Activated T-helper 2 cell treated with anti-CD3 and anti-CD28 coated beads, Interferon-gamma antibody, Interleukin-2, Interleukin-4, amounts not matched to agents 10 μg/mL and 5 μg/mL and 100 μg/mL, durations not matched to agents 14 hours and 24 hours and 36 hours (primary cell): ENCODE results near the gene OR51B5. TPM values are rescaled to one million over a fixed set of nuclear protein-coding genes. Genes with fewer than 3 reads are reported as not detected.
"Not testable (repeated sequence)": the region's sequence is repeated elsewhere in the genome, so short reads cannot be mapped to it uniquely, and the experiment has no call there.

ENCODE experiments used
- DNase-seq: peaks from one replicate; pipeline ENCODE4 v3.0.0; 2021; ENCODE audit warnings: low spot score
- H3K27ac Mint-ChIP-seq: one replicate; pipeline ENCODE4 v1.8.0; 2021; ENCODE audit warnings: mixed read lengths
- H3K27me3 Mint-ChIP-seq: one replicate; pipeline ENCODE4 v1.8.0; 2021; ENCODE audit warnings: low read depth, mixed read lengths
- H3K36me3 Mint-ChIP-seq: one replicate; pipeline ENCODE4 v1.8.0; 2021; ENCODE audit warnings: low read depth, mixed read lengths
- H3K4me1 Mint-ChIP-seq: one replicate; pipeline ENCODE4 v1.8.0; 2021; ENCODE audit warnings: low read depth, mixed read lengths
- H3K4me3 Mint-ChIP-seq: one replicate; pipeline ENCODE4 v1.8.0; 2021; ENCODE audit warnings: low read depth, mild to moderate bottlenecking, moderate library complexity, mixed read lengths
- H3K9me3 Mint-ChIP-seq: one replicate; pipeline ENCODE4 v1.8.0; 2021; ENCODE audit warnings: mixed read lengths
- intact Hi-C: fragments of 100-400 bp; cut with micrococcal nuclease; formaldehyde crosslinking; loops from one replicate; pipeline ENCODE4 v1.15.1; 2023
- total RNA-seq: library from RNA; stranded (reverse); gene quantifications from 2 replicates; pipeline ENCODE4 v1.2.3, GENCODE V29; 2022

OR51B5 gene
- total RNA-seq, 1 donor from 2014 or later, result not detected

DNA sequence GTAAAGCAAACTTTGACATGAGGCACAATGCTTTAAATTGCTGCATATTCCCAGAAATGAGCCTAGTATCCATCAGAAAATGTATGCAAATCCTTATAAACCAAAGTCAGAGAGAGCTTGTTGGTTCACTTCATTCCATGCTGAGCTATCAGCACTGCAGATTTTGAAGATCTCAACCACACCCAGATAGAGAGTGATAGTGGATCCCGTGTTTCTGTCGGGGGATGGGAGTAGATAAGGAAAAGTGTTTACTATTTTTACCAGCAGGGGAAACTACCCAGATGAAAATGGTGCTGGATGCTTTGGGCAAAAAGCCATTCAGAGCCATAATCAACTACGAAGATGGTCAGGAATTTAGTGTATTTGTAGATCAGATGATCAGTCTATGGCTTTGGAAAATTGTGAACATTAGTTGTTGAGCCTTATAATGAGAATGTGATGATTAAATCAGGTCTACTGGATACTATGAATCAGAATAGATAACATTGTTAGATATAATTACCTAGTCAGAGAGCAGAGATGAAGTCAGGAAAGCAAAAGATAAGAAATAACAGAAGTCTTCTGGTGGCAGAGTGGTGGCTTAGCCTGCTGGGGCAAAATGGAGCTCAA, 18.8 kb upstream of the OR51B5 start:
- H3K27ac Mint-ChIP-seq, result no peak overlapping the region

DNA sequence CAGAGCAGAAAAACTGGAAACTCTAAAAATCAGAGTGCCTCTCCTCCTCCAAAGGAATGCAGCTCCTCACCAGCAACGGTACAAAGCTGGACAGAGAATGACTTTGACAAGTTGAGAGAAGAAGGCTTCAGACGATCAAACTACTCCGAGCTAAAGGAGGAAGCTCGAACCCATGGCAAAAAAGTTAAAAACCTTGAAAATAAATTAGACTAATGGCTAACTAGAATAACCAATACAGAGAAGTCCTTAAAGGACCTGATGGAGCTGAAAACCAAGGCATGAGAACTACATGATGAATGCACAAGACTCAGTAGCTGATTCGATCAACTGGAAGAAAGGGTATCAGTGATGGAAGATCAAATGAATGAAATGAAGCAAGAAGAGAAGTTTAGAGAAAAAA, 12.7 kb upstream of the OR51B5 start:
- H3K4me1 Mint-ChIP-seq, H3K36me3 Mint-ChIP-seq, H3K4me3 Mint-ChIP-seq, DNase-seq, H3K9me3 Mint-ChIP-seq, H3K27ac Mint-ChIP-seq, H3K27me3 Mint-ChIP-seq, intact Hi-C loops: not testable (repeated sequence)

More for the DNA sequence above, 18.8 kb upstream of the OR51B5 start:
- Mint-ChIP-seq H3K4me1 (no peaks in the 10 kb centered on the region), H3K27me3 (no peaks in the 10 kb centered on the region), H3K4me3 (no peak overlapping the region), H3K36me3 (no peaks in the 10 kb centered on the region), H3K9me3 (no peaks in the 10 kb centered on the region)
- intact Hi-C loops, result no loop called here
- no peak for DNase-seq

DNA sequence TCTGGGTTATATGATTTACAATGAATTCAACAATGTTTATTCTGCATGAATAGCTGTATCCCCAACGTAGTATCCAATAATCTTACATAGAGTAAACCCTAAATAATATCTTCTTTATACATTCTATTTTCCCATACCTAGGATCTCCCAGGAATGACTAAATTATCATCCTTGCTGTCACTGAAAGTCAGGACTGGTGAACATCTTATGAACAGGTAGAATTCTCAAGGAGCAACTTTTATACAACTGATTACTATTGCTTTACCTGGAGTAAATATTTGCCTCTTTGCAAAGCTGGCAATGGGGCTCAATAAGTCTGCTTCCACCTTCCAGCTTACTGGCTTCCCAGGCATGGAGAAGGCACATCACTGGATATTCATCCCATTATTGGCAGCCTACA, 7.9 kb upstream of the OR51B5 start, which contains the start of gene OR51B6:
Gene OR51B6 (plus strand): TSS at position 301 of the 400 bp plus-strand sequence. CDS start 0 bp downstream, at position 301.
- no peak within 1 kb of the TSS for H3K4me3 Mint-ChIP-seq
- no peaks in the 10 kb centered on the region for H3K9me3 Mint-ChIP-seq
- H3K36me3 Mint-ChIP-seq, result no peaks in the 10 kb centered on the region
- H3K27me3 Mint-ChIP-seq, result no peaks in the 10 kb centered on the region
- no peak for DNase-seq
- intact Hi-C loops, result no loop called here
- H3K27ac Mint-ChIP-seq, result no peak within 1 kb of the TSS
- no peaks in the 10 kb centered on the region for H3K4me1 Mint-ChIP-seq

DNA sequence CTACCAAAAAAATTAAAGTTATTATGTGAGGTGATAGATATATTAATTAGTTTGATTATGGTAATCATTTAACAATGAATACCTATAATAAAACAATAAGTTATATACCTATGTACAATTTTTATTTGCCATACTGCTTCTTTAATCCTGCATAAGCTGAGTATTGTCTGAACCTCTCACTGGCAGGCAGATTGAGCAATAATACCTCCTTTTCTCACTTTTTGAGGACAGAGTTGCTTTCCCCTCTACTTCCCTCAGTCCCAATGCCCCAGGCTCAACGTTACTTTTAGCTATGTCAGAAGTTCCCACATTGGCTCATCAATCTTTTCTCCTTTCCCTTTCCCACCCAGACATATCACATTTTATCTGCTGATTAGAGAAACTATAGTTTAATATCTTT, 6.2 kb upstream of the OR51B5 start:
- no peaks in the 10 kb centered on the region for H3K4me1 Mint-ChIP-seq
- H3K36me3 Mint-ChIP-seq, result no peaks in the 10 kb centered on the region
- H3K27ac Mint-ChIP-seq, result no peak overlapping the region
- no peak for DNase-seq
- intact Hi-C loops, result no loop called here
- no peaks in the 10 kb centered on the region for H3K9me3 Mint-ChIP-seq
- no peak overlapping the region for H3K4me3 Mint-ChIP-seq
- no peaks in the 10 kb centered on the region for H3K27me3 Mint-ChIP-seq

DNA sequence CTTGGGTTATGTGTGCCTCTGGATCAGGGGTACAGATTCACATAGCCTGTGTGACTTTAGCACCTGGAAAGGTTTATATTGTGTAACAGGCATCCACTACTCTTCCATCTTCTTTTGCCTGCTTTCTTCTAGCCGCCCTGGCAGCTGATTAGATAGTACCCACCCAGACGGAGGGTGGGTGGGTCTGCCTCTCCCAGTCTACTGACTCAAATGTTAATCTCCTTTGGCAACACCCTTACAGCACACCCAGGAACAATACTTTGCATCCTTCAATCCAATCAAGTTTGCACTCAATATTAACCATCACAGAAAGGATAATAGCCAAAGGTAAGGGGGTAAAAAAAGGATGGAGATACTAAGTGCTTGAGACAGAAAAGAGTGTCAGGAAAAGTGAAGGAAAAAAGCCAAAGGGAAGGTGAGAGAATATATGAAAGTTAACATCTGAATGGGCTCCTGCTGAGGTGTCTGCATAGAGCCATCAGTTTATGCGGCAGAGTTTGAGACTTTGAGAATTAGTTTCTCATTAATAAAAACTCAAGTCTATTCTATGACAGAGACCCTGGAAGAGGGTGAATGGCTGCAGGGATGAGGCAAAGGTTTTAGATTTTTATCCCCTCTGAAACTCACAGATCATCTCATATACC, 5.3 kb upstream of the OR51B5 start:
- H3K27ac Mint-ChIP-seq, result no peak overlapping the region
- intact Hi-C loops, result no loop called here
- no peaks in the 10 kb centered on the region for H3K4me1 Mint-ChIP-seq
- no peaks in the 10 kb centered on the region for H3K27me3 Mint-ChIP-seq
- no peak overlapping the region for H3K4me3 Mint-ChIP-seq
- H3K9me3 Mint-ChIP-seq, result no peaks in the 10 kb centered on the region
- no peak for DNase-seq
- no peaks in the 10 kb centered on the region for H3K36me3 Mint-ChIP-seq

DNA sequence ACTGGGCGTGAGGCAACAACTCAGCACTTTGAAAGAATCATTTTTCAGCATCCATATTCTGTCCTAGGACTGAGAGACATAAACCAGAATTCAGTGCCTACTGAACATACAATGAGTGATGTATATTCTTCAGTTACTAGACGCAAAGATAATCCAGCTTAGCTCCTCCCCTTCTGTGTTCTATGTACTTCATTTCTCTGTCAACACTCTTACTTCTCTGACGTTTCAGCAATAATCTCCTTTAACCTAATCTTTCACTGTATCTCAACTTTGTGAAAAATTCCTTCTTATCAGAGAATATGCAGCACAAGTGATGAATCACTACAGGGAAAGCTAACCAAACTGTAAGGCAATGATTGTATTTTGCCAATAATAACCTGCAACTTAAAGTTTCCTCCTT, 2.5 kb upstream of the OR51B5 start:
- no peaks in the 10 kb centered on the region for H3K4me1 Mint-ChIP-seq
- intact Hi-C loops, result no loop called here
- no peak overlapping the region for H3K27ac Mint-ChIP-seq
- no peak overlapping the region for H3K4me3 Mint-ChIP-seq
- H3K9me3 Mint-ChIP-seq, result no peaks in the 10 kb centered on the region
- no peaks in the 10 kb centered on the region for H3K27me3 Mint-ChIP-seq
- no peaks in the 10 kb centered on the region for H3K36me3 Mint-ChIP-seq
- DNase-seq, result no peak

DNA sequence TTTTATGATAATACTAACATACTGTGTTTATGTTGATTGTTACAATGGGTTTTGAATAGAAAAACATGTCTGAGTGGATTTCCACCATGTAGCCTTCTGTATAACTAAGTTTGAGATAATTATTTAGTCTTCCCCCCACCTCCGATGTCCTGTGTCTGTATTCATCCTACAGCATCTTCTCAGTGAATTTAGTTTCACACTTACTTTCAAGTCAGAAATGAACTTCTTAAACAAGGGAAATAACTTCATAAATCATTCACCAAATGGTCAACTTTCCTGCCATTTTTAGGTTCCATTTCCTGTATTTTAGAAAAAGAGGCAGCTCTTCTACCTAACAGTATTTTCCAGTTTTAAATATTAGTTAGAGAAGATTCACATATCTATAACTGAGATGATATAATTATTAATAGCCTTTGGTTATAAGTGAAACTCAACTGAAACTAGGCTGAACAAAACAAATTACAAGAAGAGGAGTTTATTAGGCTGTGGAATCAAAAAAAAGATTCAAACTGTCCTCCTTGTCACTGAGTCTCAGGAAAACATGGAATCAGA, 3.5 kb downstream of the OR51B5 start:
- no peaks in the 10 kb centered on the region for H3K27me3 Mint-ChIP-seq
- no peaks in the 10 kb centered on the region for H3K9me3 Mint-ChIP-seq

DNA sequence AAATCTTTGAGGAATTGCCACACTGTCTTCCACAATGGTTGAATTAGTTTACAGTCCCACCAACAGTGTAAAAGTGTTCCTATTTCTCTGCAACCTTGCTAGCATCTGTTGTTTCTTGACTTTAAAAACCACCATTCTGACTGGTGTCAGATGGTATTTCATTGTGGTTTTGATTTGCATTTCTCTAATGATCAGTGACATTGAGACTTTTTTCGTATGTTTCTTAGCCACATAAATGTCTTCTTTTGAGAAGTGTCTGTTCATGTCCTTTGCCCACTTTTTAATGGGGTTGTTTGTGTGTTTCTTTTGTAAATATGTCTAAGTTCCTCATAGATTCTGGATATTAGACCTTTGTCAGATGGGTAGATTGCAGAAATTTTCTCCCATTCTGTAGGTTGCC, 6.1 kb downstream of the OR51B5 start:
- DNase-seq, H3K36me3 Mint-ChIP-seq, H3K9me3 Mint-ChIP-seq, H3K4me1 Mint-ChIP-seq, H3K27ac Mint-ChIP-seq, intact Hi-C loops, H3K27me3 Mint-ChIP-seq, H3K4me3 Mint-ChIP-seq: not testable (repeated sequence)

More for the DNA sequence above, 3.5 kb downstream of the OR51B5 start:
- Mint-ChIP-seq H3K27ac (no peak overlapping the region), H3K4me1 (no peaks in the 10 kb centered on the region), H3K4me3 (no peak overlapping the region), H3K36me3 (no peaks in the 10 kb centered on the region)
- intact Hi-C loops, result no loop called here
- no peak for DNase-seq

DNA sequence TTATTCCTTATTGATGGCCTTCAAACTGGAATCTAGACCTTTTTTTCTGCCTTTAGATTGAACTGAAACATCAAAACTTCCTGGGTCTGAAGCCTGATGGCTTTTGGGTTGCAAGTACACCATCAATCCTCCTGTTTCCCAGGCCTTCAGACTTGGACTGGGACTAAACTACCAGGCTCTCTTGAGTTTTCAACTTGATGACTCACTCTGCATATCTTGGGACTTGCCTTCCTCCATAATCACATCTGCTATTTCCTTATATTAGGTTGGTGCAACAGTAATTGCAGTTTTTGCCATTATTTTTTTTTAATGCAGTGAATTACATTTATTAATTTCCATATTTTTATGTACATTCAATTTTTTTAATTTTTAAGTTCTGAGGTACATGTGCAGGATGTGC, 7.0 kb downstream of the OR51B5 start:
- Mint-ChIP-seq H3K4me3 (no peak overlapping the region), H3K4me1 (no peaks in the 10 kb centered on the region), H3K9me3 (no peaks in the 10 kb centered on the region), H3K36me3 (no peaks in the 10 kb centered on the region), H3K27me3 (no peaks in the 10 kb centered on the region), H3K27ac (no peak overlapping the region)
- no peak for DNase-seq
- intact Hi-C loops, result no loop called here

DNA sequence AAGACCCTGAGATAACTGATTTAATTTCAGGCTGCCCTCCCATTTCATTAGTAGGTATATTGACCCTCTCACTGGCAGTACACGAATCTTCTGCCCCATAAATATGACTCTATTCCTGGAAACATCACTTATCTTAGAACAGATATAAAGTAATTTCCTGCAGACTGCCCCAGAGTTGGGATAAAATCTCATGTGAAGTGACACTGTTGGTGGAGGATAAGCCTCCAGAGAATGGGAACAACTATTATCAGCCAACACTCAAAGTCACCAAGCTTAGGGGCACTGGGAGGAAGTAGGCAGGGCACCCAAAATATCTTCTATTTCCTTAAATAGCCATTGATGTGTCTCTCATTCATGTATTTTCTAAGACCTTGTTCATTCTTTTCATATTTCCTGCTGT, 8.2 kb downstream of the OR51B5 start:
- intact Hi-C loops, result no loop called here
- DNase-seq, result no peak
- Mint-ChIP-seq H3K9me3 (no peaks in the 10 kb centered on the region), H3K27ac (no peak overlapping the region), H3K4me1 (no peaks in the 10 kb centered on the region), H3K36me3 (no peaks in the 10 kb centered on the region), H3K27me3 (no peaks in the 10 kb centered on the region), H3K4me3 (no peak overlapping the region)

DNA sequence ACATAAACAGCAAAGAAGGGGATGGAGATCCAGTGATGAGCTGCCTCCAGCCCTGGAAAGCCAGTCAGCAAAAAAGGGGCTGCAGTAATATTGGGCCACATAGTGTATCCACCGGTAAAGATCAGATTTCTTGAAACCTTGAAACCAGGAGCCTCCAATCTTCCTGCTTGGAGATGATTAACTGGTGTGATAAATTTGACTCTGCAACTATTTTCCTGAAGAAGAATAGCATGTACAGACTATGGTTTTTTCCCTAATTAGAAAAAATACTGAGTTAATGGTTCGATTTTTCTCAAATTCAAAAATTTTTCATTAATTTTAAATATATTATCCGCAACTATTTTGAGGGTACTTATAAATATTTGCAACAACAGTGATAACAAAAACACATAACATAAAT, 19.1 kb downstream of the OR51B5 start, which contains the start of gene OR51B2:
Gene OR51B2 (minus strand): TSS at position 101 of the 400 bp plus-strand sequence. CDS start 0 bp downstream, at position 101.
- intact Hi-C loops, result no loop called here
- no peaks in the 10 kb centered on the region for H3K36me3 Mint-ChIP-seq
- H3K4me3 Mint-ChIP-seq, result no peak within 1 kb of the TSS
- DNase-seq, result no peak
- H3K27ac Mint-ChIP-seq, result no peak within 1 kb of the TSS
- H3K9me3 Mint-ChIP-seq, result no peaks in the 10 kb centered on the region
- no peaks in the 10 kb centered on the region for H3K27me3 Mint-ChIP-seq
- H3K4me1 Mint-ChIP-seq, result no peaks in the 10 kb centered on the region

DNA sequence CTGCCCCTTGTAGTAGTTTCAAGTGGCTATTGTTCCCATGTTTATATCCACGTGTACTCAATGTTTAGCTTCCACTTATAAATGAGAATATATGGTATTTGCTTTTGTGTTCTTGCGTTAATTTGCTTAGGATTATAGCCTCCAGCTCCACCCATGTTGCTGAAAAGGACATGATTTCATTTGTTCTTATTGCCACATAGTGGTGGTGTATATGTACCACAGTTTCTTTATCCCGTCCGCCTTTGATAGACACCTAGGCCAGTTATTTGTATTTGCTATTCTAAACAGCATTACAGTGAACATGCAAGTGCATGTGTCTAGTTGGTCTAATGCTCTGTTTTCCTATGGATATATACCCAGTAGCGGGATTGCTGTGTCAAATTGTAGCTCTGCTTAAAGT, 26.0 kb downstream of the OR51B5 start:
- H3K9me3 Mint-ChIP-seq, result peaks cover 3% of the 10 kb centered on the region
- no peak for DNase-seq
- H3K4me1 Mint-ChIP-seq, result no peaks in the 10 kb centered on the region
- no peaks in the 10 kb centered on the region for H3K27me3 Mint-ChIP-seq
- H3K27ac Mint-ChIP-seq, result no peak overlapping the region
- no peak overlapping the region for H3K4me3 Mint-ChIP-seq
- no peaks in the 10 kb centered on the region for H3K36me3 Mint-ChIP-seq
- intact Hi-C loops, result no loop called here

DNA sequence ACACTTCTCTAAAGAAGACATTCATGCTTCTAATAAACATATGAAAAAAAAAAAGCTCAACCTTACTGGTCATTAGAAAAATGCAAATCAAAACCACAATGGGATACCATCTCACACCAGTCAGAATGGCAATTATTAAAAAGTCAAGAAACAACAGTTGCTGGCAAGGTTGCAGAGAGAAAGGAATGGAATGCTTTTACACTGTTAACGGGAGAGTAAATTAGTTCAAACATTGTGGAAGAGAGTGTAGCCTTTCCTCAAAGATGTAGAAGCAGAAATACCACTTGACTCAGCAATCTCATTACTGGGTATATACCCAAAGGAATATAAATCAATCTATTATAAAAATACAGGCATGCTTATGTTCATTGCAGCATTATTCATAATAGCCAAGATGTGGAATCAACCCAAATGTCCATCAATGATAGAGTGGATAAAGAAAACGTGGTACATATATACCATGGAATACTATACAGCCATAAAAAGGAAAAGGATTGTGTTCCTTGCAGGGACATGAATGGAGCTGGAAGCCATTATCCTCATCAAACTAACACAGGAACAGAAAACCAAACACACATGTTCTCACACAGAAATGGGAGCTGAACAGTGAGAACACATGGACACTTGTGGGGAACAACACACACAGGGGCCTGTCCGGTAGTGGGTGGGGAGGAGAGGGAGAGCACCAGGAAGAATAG, 29.8 kb downstream of the OR51B5 start:
- intact Hi-C loops, H3K27ac Mint-ChIP-seq, H3K4me3 Mint-ChIP-seq, H3K27me3 Mint-ChIP-seq, DNase-seq, H3K4me1 Mint-ChIP-seq, H3K36me3 Mint-ChIP-seq, H3K9me3 Mint-ChIP-seq: not testable (repeated sequence)
